PFSK-1 (cell line): ENCODE data around the gene SRRD.

Experiments
- POLR2AphosphoS5 ChIP-seq: IDR thresholded peaks from 2 replicates; pipeline ENCODE4 v1.6.1; 2012; ENCODE audit warnings: low read depth, mild to moderate bottlenecking, control low read depth, low read length, moderate library complexity
- REST ChIP-seq, 2 experiments: IDR thresholded peaks; 2 replicates each; pipeline versions ENCODE4 v1.6.1 to v1.8.0; 2011 to 2012; ENCODE audit warnings: low read depth in 2 of 2, low read length in 2 of 2, control low read depth in 1 of 2, inconsistent platforms in 1 of 2, mild to moderate bottlenecking in 1 of 2, moderate library complexity in 1 of 2; ENCODE audit not compliant: insufficient read depth in 1 of 2
- SIN3A ChIP-seq: IDR thresholded peaks from 2 replicates; pipeline ENCODE4 v1.6.1; 2012; ENCODE audit warnings: mild to moderate bottlenecking, low read length, moderate library complexity, borderline replicate concordance; ENCODE audit not compliant: insufficient read depth
- TAF1 ChIP-seq: IDR thresholded peaks from 2 replicates; pipeline ENCODE4 v1.6.1; 2012; ENCODE audit warnings: low read length, control low read depth, borderline replicate concordance; ENCODE audit not compliant: insufficient read depth

GRCh38 chr22:26501996-26502395 lies 18.3 kb downstream of the SRRD start:
- TF ChIP-seq TAF1 (no peak), POLR2AphosphoS5 (no peak), REST (IDR thresholded peaks at IDR 0.05; ENCODE audit: insufficient read depth in 1 of 2, low read depth in 2 of 2, low read length in 2 of 2) (no peak), SIN3A (no peak)
